Stimulated activated naive B cell treated with anti-CD40 and anti-IgM and Interleukin-4, amounts not matched to agents 10 μg/mL and 1 μg/mL and 100 μg/mL, for 72 hours (primary cell): ENCODE results near the gene HLA-DOB.

Experiments used
- ATAC-seq, 2 donors: fragments of 150-1000 bp; cut with Tn5 transposase; replicated peaks; 2 replicates each; pipeline ENCODE4 v1.10.0; 2021; ENCODE audit warnings: moderate library complexity in 1 of 2
- DNase-seq: peaks from one replicate; pipeline ENCODE4 v3.0.0; 2021
- H3K27ac Mint-ChIP-seq: one replicate; pipeline ENCODE4 v1.8.0; 2022; ENCODE audit warnings: mild to moderate bottlenecking, mixed read lengths
- H3K27me3 Mint-ChIP-seq, 2 donors: one replicate each; pipeline ENCODE4 v1.8.0; 2022; ENCODE audit warnings: mixed read lengths in 2 of 2
- H3K36me3 Mint-ChIP-seq, 2 donors: one replicate each; pipeline ENCODE4 v1.8.0; 2022; ENCODE audit warnings: mixed read lengths in 2 of 2, mild to moderate bottlenecking in 1 of 2
- H3K4me1 Mint-ChIP-seq, 2 donors: one replicate each; pipeline ENCODE4 v1.8.0; 2022; ENCODE audit warnings: mixed read lengths in 2 of 2, mild to moderate bottlenecking in 1 of 2
- H3K4me3 Mint-ChIP-seq, 2 donors: one replicate each; pipeline ENCODE4 v1.8.0; 2022; ENCODE audit warnings: mild to moderate bottlenecking in 2 of 2, mixed read lengths in 2 of 2, moderate library complexity in 1 of 2
- H3K9me3 Mint-ChIP-seq, 2 donors: one replicate each; pipeline ENCODE4 v1.8.0; 2022; ENCODE audit warnings: mixed read lengths in 2 of 2, mild to moderate bottlenecking in 1 of 2

The HLA-DOB gene

GRCh38 chr6:32779036-32779435, 37.8 kb downstream of the HLA-DOB start:
- Mint-ChIP-seq H3K27me3 (no peaks in the 10 kb centered on the region), H3K36me3 (no peaks in the 10 kb centered on the region), H3K27ac (no peak overlapping the region), H3K9me3 (peaks cover 0 to 3% of the 10 kb centered on the region in 2 donors), H3K4me1 (peaks cover 7 to 8% of the 10 kb centered on the region in 2 donors), H3K4me3 (no peak overlapping the region)
- no peak for ATAC-seq
- DNase-seq = no peak

DNA sequence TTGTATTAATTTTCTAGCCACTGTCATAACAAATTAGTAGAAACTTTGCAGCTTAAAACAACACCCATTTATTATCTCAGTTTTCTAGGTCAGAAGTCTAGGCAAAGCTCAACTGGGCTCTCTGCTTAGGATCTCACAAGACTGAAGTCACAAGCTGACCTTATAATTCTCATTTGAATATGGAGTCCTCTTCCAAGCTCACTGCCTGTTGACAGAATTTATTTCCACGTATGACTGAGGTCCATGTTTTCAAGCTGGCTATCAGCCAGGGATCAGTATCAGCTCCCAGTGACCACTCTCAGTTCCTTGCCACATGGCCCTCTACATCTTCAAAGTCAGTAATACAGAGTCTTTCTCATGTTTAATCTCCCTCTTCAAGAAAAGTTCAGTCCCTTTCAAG, 41.7 kb downstream of the HLA-DOB start:
- Mint-ChIP-seq H3K27ac (no peak overlapping the region), H3K9me3 (no peaks in the 10 kb centered on the region), H3K27me3 (peaks cover 7 to 17% of the 10 kb centered on the region in 2 donors)

DNA sequence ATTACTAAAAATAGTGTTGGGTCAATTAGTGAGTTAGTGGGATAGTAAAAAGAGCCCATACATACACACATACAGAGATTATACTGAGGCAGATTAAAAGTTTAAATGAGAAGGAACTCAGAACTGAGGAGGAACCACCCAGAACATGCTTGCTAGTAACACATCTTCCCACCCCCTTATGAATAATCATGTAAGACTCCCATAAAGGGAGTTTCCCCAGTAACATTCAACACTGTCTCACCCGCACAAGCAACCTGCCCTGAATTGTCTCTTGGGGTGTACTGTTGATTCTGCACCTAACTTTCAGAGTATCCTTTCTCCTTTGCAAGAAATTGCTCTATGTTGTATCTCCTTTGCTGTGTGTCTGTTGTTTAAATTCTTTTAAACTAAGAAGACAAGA, 42.4 kb downstream of the HLA-DOB start:
- Mint-ChIP-seq H3K9me3 (no peaks in the 10 kb centered on the region), H3K4me1 (peaks cover 0 to 2% of the 10 kb centered on the region in 2 donors), H3K27me3 (peaks cover 14 to 24% of the 10 kb centered on the region in 2 donors), H3K4me3 (no peak overlapping the region), H3K27ac (no peak overlapping the region), H3K36me3 (no peaks in the 10 kb centered on the region)
- ATAC-seq (peak; percentile 72 to 86), DNase-seq (no peak)

More for the DNA sequence above, 41.7 kb downstream of the HLA-DOB start:
- peaks cover 0 to 2% of the 10 kb centered on the region in 2 donors for H3K4me1 Mint-ChIP-seq
- H3K4me3 Mint-ChIP-seq = no peak overlapping the region
- no peak for DNase-seq
- no peaks in the 10 kb centered on the region for H3K36me3 Mint-ChIP-seq
- ATAC-seq = no peak

GRCh38 chr6:32772656-32773055, 44.1 kb downstream of the HLA-DOB start:
- no peaks in the 10 kb centered on the region for H3K36me3 Mint-ChIP-seq
- H3K27ac Mint-ChIP-seq = no peak overlapping the region
- ATAC-seq (no peak), DNase-seq (no peak)
- no peak overlapping the region for H3K4me3 Mint-ChIP-seq
- no peaks in the 10 kb centered on the region for H3K9me3 Mint-ChIP-seq
- peaks cover 23 to 29% of the 10 kb centered on the region in 2 donors for H3K27me3 Mint-ChIP-seq
- H3K4me1 Mint-ChIP-seq = peaks cover 0 to 2% of the 10 kb centered on the region in 2 donors

- no peak for DNase-seq
- Mint-ChIP-seq H3K36me3 (no peaks in the 10 kb centered on the region), H3K27ac (no peak overlapping the region), H3K4me3 (no peak overlapping the region), H3K27me3 (peaks cover 46 to 49% of the 10 kb centered on the region in 2 donors), H3K4me1 (no peaks in the 10 kb centered on the region), H3K9me3 (no peaks in the 10 kb centered on the region)
- no peak for ATAC-seq
Measured at GRCh38 chr6:32764048-32764447, 52.8 kb downstream of the HLA-DOB start.

- H3K4me3 Mint-ChIP-seq = no peak within 1 kb of the TSS
- no peak for DNase-seq
Measured at GRCh38 chr6:32763421-32763820, 53.4 kb downstream of the HLA-DOB start, which contains the start of gene HLA-DQB2. HLA-DQB2 (minus strand) TSS chr6:32763532; CDS start chr6:32763470, 62 bp downstream.

More at GRCh38 chr6:32763421-32763820, 53.4 kb downstream of the HLA-DOB start, which contains the start of gene HLA-DQB2:
- no peak for ATAC-seq
- Mint-ChIP-seq H3K27ac (peak within 1 kb of the TSS; percentile 33), H3K36me3 (no peaks in the 10 kb centered on the region), H3K9me3 (no peaks in the 10 kb centered on the region), H3K4me1 (no peaks in the 10 kb centered on the region), H3K27me3 (peaks cover 45 to 46% of the 10 kb centered on the region in 2 donors)
